H1 (cell line): ENCODE results near the gene CIPC. TPM values are rescaled to one million over a fixed set of nuclear protein-coding genes. Genes with fewer than 3 reads are reported as not detected.

Source experiments
- CTCF ChIA-PET: fragments of 300-600 bp; sonication (Branson Sonifier 250); formaldehyde crosslinking; loops from one replicate; lab custom pipeline; 2021; ENCODE audit not compliant: partially characterized antibody; lab: Charles Lee
- POLR2A ChIA-PET: fragments of 300-600 bp; sonication (Branson Sonifier 250); formaldehyde crosslinking; loops from one replicate; lab custom pipeline; 2021; ENCODE audit warnings: inconsistent platforms; ENCODE audit not compliant: partially characterized antibody; lab: Charles Lee
- DNase-seq, 2 experiments: peaks; one replicate each; pipeline versions ENCODE4 v3.0.0 to v3.0.0-alpha.2; 2010 to 2022; ENCODE audit warnings: low spot score in 2 of 2, low read depth in 1 of 2, mixed read lengths in 1 of 2
- FAIRE-seq: peaks from 2 replicates; lab custom pipeline; 2011; peaks lifted over from hg19 to GRCh38; lab: Jason Lieb, UNC
- H2AFZ ChIP-seq: 2 replicates; pipeline ENCODE4 v1.8.1; 2012; ENCODE audit warnings: low read length, inconsistent platforms
- H2AK5ac ChIP-seq: 2 replicates; pipeline ENCODE4 v1.6.1; 2013; ENCODE audit warnings: low read depth, low read length
- H2BK120ac ChIP-seq: replicated peaks from 2 replicates; pipeline ENCODE3; 2013; ENCODE audit warnings: low read depth, low read length, inconsistent platforms
- H2BK12ac ChIP-seq: 2 replicates; pipeline ENCODE4 v1.6.1; 2013; ENCODE audit warnings: low read depth, low read length
- H2BK15ac ChIP-seq: 2 replicates; pipeline ENCODE4 v1.6.1; 2013; ENCODE audit warnings: low read length
- H2BK20ac ChIP-seq: 2 replicates; pipeline ENCODE4 v1.6.1; 2013; ENCODE audit warnings: low read length
- H2BK5ac ChIP-seq: 2 replicates; pipeline ENCODE4 v1.6.1; 2013; ENCODE audit warnings: low read depth, low read length
- H3K14ac ChIP-seq: 2 replicates; pipeline ENCODE4 v1.6.1; 2013; ENCODE audit warnings: inconsistent platforms; ENCODE audit not compliant: insufficient read length
- H3K18ac ChIP-seq: 2 replicates; pipeline ENCODE4 v1.6.1; 2013; ENCODE audit warnings: low read length; ENCODE audit errors: extremely low read depth
- H3K23ac ChIP-seq: 2 replicates; pipeline ENCODE4 v1.6.1; 2013; ENCODE audit warnings: inconsistent platforms; ENCODE audit not compliant: insufficient read length
- H3K23me2 ChIP-seq: 2 replicates; pipeline ENCODE4 v1.6.1; 2013; ENCODE audit warnings: low read depth, low read length
- H3K27ac ChIP-seq: 2 replicates; pipeline ENCODE4 v1.6.1; 2011; ENCODE audit warnings: low read depth, low read length, inconsistent platforms
- H3K27me3 ChIP-seq, 4 experiments: replicated peaks in 1 of 4; 1 replicate in 1 of 4; 2 replicates in 3 of 4; pipeline versions ENCODE4 v1.6.1 to v1.8.1; 2011 to 2013; ENCODE audit warnings: low read length in 3 of 4, mild to moderate bottlenecking in 3 of 4, inconsistent platforms in 2 of 4, mixed read lengths in 2 of 4, moderate library complexity in 1 of 4; ENCODE audit not compliant: control insufficient read depth in 3 of 4, insufficient read depth in 3 of 4; ENCODE audit errors: extremely low read depth in 1 of 4
- H3K36me3 ChIP-seq, 4 experiments: 2 replicates each; pipeline versions ENCODE4 v1.6.1 to v1.8.1; 2011 to 2013; ENCODE audit warnings: mild to moderate bottlenecking in 4 of 4, low read length in 3 of 4, moderate library complexity in 2 of 4, control low read depth in 1 of 4, inconsistent platforms in 1 of 4; ENCODE audit not compliant: insufficient read depth in 4 of 4, control insufficient read depth in 2 of 4
- H3K4ac ChIP-seq: replicated peaks from 2 replicates; pipeline ENCODE3; 2013; ENCODE audit warnings: low read length, low read depth, mixed read lengths, inconsistent platforms; ENCODE audit not compliant: insufficient read length
- H3K4me1 ChIP-seq, 4 experiments: replicated peaks in 1 of 4; 1 replicate in 1 of 4; 2 replicates in 3 of 4; pipeline versions ENCODE4 v1.6.1 to v1.8.1; 2011 to 2013; ENCODE audit warnings: low read length in 3 of 4, inconsistent platforms in 2 of 4, mixed read lengths in 1 of 4; ENCODE audit not compliant: insufficient read depth in 4 of 4, control insufficient read depth in 3 of 4
- H3K4me2 ChIP-seq, 2 experiments: 2 replicates each; pipeline versions ENCODE4 v1.6.1 to v1.8.1; 2011 to 2013; ENCODE audit warnings: low read depth in 2 of 2, low read length in 2 of 2, control low read depth in 1 of 2, inconsistent platforms in 1 of 2, mild to moderate bottlenecking in 1 of 2; ENCODE audit not compliant: insufficient read depth in 1 of 2
- H3K4me3 ChIP-seq, 4 experiments: fragments of 200-600, 300-600 bp in 1 of 4; sonication (generic), shearing (Covaris generic), sonication (Bioruptor Twin) in 1 of 4; 2 replicates each; pipeline versions ENCODE4 v1.5.1 to v1.8.1; 2011 to 2016; ENCODE audit warnings: low read length in 4 of 4, low read depth in 3 of 4, control low read depth in 2 of 4, inconsistent platforms in 2 of 4, mild to moderate bottlenecking in 2 of 4, mixed read lengths in 1 of 4, moderate library complexity in 1 of 4; ENCODE audit not compliant: insufficient read depth in 2 of 4; ENCODE audit errors: extremely low read depth in 1 of 4
- H3K56ac ChIP-seq: replicated peaks from 2 replicates; pipeline ENCODE3; 2013; ENCODE audit warnings: low read depth, mild to moderate bottlenecking, mixed read lengths, low read length, inconsistent platforms; ENCODE audit not compliant: insufficient read length
- H3K79me1 ChIP-seq: 2 replicates; pipeline ENCODE4 v1.6.1; 2013; ENCODE audit warnings: low read depth, low read length, control low read depth
- H3K79me2 ChIP-seq, 2 experiments: 2 replicates each; pipeline versions ENCODE4 v1.6.1 to v1.8.1; 2012 to 2013; ENCODE audit warnings: low read length in 2 of 2, mild to moderate bottlenecking in 2 of 2, inconsistent platforms in 1 of 2; ENCODE audit not compliant: insufficient read depth in 2 of 2, control insufficient read depth in 1 of 2
- H3K9ac ChIP-seq, 4 experiments: replicated peaks in 1 of 4; 1 replicate in 1 of 4; 2 replicates in 3 of 4; pipeline versions ENCODE4 v1.6.1 to v1.8.1; 2011 to 2013; ENCODE audit warnings: low read depth in 3 of 4, low read length in 3 of 4, control low read depth in 2 of 4, mild to moderate bottlenecking in 2 of 4, moderate library complexity in 2 of 4, inconsistent platforms in 1 of 4; ENCODE audit errors: extremely low read depth in 1 of 4
- H3K9me3 ChIP-seq, 2 experiments: 2 replicates each; pipeline versions ENCODE4 v1.6.1 to v1.8.1; 2012 to 2013; ENCODE audit warnings: mild to moderate bottlenecking in 2 of 2, moderate library complexity in 2 of 2, control low read depth in 1 of 2, inconsistent platforms in 1 of 2, low read depth in 1 of 2, low read length in 1 of 2, mixed read lengths in 1 of 2; ENCODE audit not compliant: insufficient read depth in 2 of 2
- H4K20me1 ChIP-seq, 2 experiments: replicated peaks in 1 of 2; 2 replicates each; pipeline versions ENCODE3 to v1.8.1; 2011 to 2013; ENCODE audit warnings: inconsistent platforms in 2 of 2, low read length in 2 of 2, mild to moderate bottlenecking in 1 of 2; ENCODE audit not compliant: insufficient read depth in 2 of 2, control insufficient read depth in 1 of 2
- H4K5ac ChIP-seq: 2 replicates; pipeline ENCODE4 v1.6.1; 2013; ENCODE audit warnings: low read length, low read depth, mixed read lengths, inconsistent platforms; ENCODE audit not compliant: insufficient read length
- H4K8ac ChIP-seq: 2 replicates; pipeline ENCODE4 v1.8.0; 2013; ENCODE audit warnings: mild to moderate bottlenecking, moderate library complexity, low read length, inconsistent platforms; ENCODE audit not compliant: insufficient read depth; ENCODE audit errors: extremely low read depth
- H4K91ac ChIP-seq: replicated peaks from 2 replicates; pipeline ENCODE3; 2013; ENCODE audit warnings: low read length, mixed read lengths, inconsistent platforms; ENCODE audit not compliant: insufficient read length
- ASH2L ChIP-seq: fragments of 200-600, 300-600 bp; sonication (generic); IDR thresholded peaks from one replicate; pipeline ENCODE4 v1.7.1; 2017; ENCODE audit warnings: low read length
- CHD1 ChIP-seq: IDR thresholded peaks from 2 replicates; pipeline ENCODE4 v1.6.1; 2012; ENCODE audit warnings: low read depth, low read length, improper control_type of control experiment
- PHF8 ChIP-seq: fragments of 200-600 bp; sonication (generic); conservative IDR thresholded peaks from 2 replicates; pipeline ENCODE4 v1.7.1; 2012; ENCODE audit warnings: low read depth, mild to moderate bottlenecking, inconsistent platforms, low read length, moderate library complexity
- RAD21 ChIP-seq, 2 experiments: IDR thresholded peaks in 1 of 2; conservative IDR thresholded peaks in 1 of 2; 2 replicates each; pipeline ENCODE4 v1.6.1; 2011; ENCODE audit warnings: low read depth in 2 of 2, low read length in 2 of 2, improper control_type of control experiment in 1 of 2, inconsistent platforms in 1 of 2, mild to moderate bottlenecking in 1 of 2, moderate library complexity in 1 of 2
- RBBP5 ChIP-seq: IDR thresholded peaks from 2 replicates; pipeline ENCODE4 v1.7.1; 2012; ENCODE audit warnings: low read depth, mild to moderate bottlenecking, inconsistent platforms, low read length, moderate library complexity, borderline replicate concordance
- WGBS, 2 experiments: shearing (Covaris generic) in 1 of 2; methylation state at CpG; one replicate each; pipeline versions ENCODE4 v1.1.6 to v1.1.7; 2013 to 2015; ENCODE audit warnings: low lambda C conversion rate in 2 of 2, mixed read lengths in 2 of 2, inconsistent platforms in 1 of 2, low coverage in 1 of 2, missing lambda C conversion rate in 1 of 2; ENCODE audit not compliant: insufficient replicate concordance in 2 of 2, insufficient coverage in 1 of 2, insufficient read length in 1 of 2; ENCODE audit errors: extremely low coverage in 1 of 2, missing lambda C conversion rate in 1 of 2; 5-methylcytosine and 5-hydroxymethylcytosine counted together
- polyA plus RNA-seq, 7 experiments: library from polyadenylated mRNA; depleted of rRNA in 3 of 7; stranded (reverse) in 5 of 7; unstranded in 2 of 7; fragments of >200 nt in 5 of 7; fragments of 200-250 nt in 2 of 7; gene quantifications; 1 replicate in 5 of 7; 2 replicates in 1 of 7; 4 replicates in 1 of 7; pipeline versions ENCODE4 v1.2.1 to v1.2.3, GENCODE V29; 2011 to 2013; ENCODE audit warnings: missing spikeins in 2 of 7, mixed read lengths in 2 of 7
- total RNA-seq: library from RNA; stranded (reverse); fragmentation: NEBNext Ultra II Directional; extraction: Animal tissue kit (Norgen Biotek cat#: 25700); gene quantifications from 2 replicates; pipeline ENCODE4 v1.2.1, GENCODE V29; 2021

Gene CIPC
- total and polyA plus RNA-seq, 2 of the 8 experiments (the other 6 are each of a cell fraction or from before 2014, with no cell fraction given), result 13.9 to 32.7 TPM

- Histone ChIP-seq H3K23ac (peak overlapping the region; percentile 5), H3K9me3 (no peaks in the 10 kb centered on the region), H3K9ac (peak overlapping the region; percentile 73 to 87 (median 80)), H3K4ac (peak overlapping the region; percentile 92), H2AK5ac (no peak overlapping the region), H3K18ac (peak overlapping the region; percentile 97), H2BK20ac (no peak overlapping the region), H2BK5ac (peak overlapping the region; percentile 92), H3K4me2 (peak overlapping the region; percentile 82 to 96), H2BK15ac (peak overlapping the region; percentile 67; the same call in 1 of the 2 replicates), H3K56ac (peak overlapping the region; percentile 93), H2BK12ac (peak overlapping the region; percentile 81), H3K27ac (peak overlapping the region; percentile 86), H3K14ac (peak overlapping the region; percentile 58), H3K79me1 (no peaks in the 10 kb centered on the region), H3K36me3 (no peaks in the 10 kb centered on the region), H3K23me2 (peaks cover 14% of the 10 kb centered on the region; the same call in 1 of the 2 replicates), H4K91ac (peak overlapping the region; percentile 91), H3K4me1 (peaks cover 0 to 8% (median 4%) of the 10 kb centered on the region in 4 experiments; a peak in 4 of 7 replicates), H2AFZ (no peak overlapping the region), H2BK120ac (no peak overlapping the region), H4K5ac (peak overlapping the region; percentile 88), H4K20me1 (no peaks in the 10 kb centered on the region), H4K8ac (peak overlapping the region; percentile 95), H3K4me3 (peak overlapping the region; percentile 87 to 96 (median 88)), H3K79me2 (peaks cover 4 to 63% of the 10 kb centered on the region in 2 experiments; a peak in 3 of 4 replicates), H3K27me3 (no peaks in the 10 kb centered on the region)
- 14% methylated on average over 22 of the region's 23 CpGs; no CpG with 5 or more reads in 1 of the 2 experiments for WGBS, 2 experiments
- TF ChIP-seq ASH2L (peak; percentile 39), CHD1 (no peak), PHF8 (no peak), RAD21 (IDR thresholded peaks at IDR 0.05 in 1 of 2, conservative IDR thresholded peaks at IDR 0.05 in 1 of 2; ENCODE audit: low read depth in 2 of 2, low read length in 2 of 2) (no peak), RBBP5 (peak; percentile 56; the same call in 1 of the 2 replicates)
- POLR2A ChIA-PET, result interaction anchor here (0.8 to 8.3 kb wide), 17 partner anchors 11 to 223 kb away, joined by 3 to 49 read pairs (median 4); partner anchors contain the start of genes IRF2BPL and ZDHHC22
- FAIRE-seq (no peak), DNase-seq (no peak)
- CTCF ChIA-PET, result interaction anchor here (0.6 to 56.8 kb wide), 10 partner anchors 10 to 403 kb away, joined by 3 to 1490 read pairs (median 6); partner anchors contain the start of gene ZDHHC22
These were observed 683 bp downstream of the CIPC start for GRCh38 chr14:77098529-77099353.
